SHP77 (cell line): ENCODE data around the gene SUSD4.

Experiments used
- DNase-seq, 2 experiments: peaks; one replicate each; lab custom pipeline; 2025; lab: John Stamatoyannopoulos, UW

SUSD4 gene

GRCh38 chr1:223211323-223211985 is 152.5 kb downstream of the SUSD4 start:
- no peak for DNase-seq

DNA sequence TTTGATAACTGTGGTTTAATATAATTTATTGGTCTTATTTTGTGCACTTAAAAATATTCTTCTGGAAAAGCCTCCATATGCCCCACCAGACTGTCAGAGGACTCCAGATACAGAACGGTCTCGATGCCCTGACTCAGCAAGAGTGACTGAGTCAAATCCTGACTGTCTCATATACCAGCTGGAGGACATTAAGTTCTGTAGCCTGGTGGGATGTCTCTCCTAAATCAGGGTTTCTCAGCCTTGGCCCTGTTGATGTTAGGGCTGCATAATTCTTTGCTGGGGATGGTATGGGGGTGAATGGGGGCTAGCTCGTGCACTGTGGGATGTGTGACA is 153.2 kb downstream of the SUSD4 start:
- DNase-seq = no peak

DNA sequence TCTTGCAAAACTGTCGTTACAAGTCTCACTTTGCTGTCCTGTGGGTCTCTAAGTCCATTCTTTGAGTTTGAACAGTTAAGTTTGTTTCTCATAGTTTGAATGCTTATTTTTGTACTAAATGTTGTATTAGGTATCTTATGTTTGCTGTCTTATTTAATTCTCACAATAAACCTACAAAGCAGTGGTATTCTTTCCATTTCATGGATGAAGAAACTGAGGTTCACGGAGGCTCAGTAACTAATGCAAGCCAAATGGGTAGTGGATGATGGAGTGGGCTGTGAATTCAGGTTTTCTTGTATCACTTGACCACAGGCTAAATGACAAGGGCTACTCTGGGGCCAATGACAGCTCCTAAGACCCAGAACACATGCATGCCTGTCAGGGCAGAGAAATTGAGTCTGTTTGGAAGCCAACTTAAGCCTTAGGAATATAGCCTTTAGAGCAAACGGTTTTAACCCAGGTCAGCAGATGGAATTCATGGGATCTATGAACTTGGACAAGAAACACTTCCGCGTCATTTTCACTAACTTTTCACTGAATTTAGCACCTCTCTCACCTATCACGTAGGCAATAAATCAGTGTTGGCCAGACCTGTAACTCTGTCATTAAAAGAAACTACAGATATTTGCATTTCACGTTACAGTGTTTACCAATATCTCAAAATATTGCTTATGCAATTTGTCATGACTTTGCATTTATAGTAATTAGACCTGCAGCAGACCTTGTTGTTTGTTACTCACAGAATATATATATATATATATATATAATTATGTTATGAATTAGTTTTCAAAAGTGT is 153.8 kb downstream of the SUSD4 start:
- DNase-seq = no peak

GRCh38 chr1:223209293-223209898 is 154.6 kb downstream of the SUSD4 start:
- no peak for DNase-seq

GRCh38 chr1:223208164-223209076 is 155.6 kb downstream of the SUSD4 start:
- no peak for DNase-seq

- DNase-seq = no peak
Observed at GRCh38 chr1:223207293-223208066, 156.5 kb downstream of the SUSD4 start.

- no peak for DNase-seq
Observed at GRCh38 chr1:223204424-223204823, 159.6 kb downstream of the SUSD4 start.

DNA sequence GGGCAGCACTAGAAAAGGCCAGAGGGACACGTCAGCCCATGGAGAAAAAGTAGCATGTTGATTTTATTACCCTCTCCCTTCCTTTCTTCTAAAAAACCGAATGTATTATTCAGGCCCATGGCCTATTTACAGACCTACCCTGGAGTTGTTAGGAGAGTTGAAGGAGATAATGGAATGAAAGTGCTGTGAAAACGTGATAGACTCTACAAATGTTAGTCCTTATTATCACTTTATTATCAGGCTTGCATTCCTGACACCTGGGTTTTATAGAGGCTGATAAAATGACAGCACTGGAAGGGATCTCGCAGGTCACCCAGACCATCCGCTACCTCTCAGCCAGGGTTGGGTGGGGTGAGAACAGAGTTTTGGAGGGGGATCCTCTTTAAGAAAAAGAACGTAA is 160.3 kb downstream of the SUSD4 start:
- DNase-seq = no peak

GRCh38 chr1:223203034-223203408 is 161.0 kb downstream of the SUSD4 start:
- DNase-seq = peak in 1 of 2 experiments; percentile 34

GRCh38 chr1:223202376-223203033 is 161.5 kb downstream of the SUSD4 start:
- DNase-seq = no peak

DNA sequence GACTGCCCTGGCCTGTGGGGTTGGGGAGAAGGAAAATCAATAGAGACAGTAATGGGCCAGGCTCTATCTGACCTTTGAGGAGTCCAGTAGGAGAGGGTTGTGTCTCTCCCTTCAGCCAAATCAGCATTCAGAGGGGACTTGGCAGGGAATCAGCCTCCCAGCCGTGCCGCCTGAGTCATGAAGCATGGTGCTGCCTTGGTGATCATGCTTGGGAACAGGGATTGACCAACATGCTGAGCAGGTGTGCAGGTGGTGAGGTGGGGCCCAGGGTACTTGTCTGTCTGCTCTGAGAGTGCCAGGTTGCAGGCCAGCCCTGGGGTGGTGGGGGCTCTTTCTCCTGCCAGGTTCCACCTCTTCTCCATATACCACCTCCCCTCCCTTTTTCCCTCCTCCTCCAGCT is 162.0 kb downstream of the SUSD4 start:
- DNase-seq = no peak

- no peak for DNase-seq
Observed at GRCh38 chr1:223200903-223201302, 163.1 kb downstream of the SUSD4 start.

GRCh38 chr1:223199094-223199647 is 164.8 kb downstream of the SUSD4 start:
- DNase-seq = no peak

GRCh38 chr1:223198628-223198965 is 165.4 kb downstream of the SUSD4 start:
- DNase-seq = no peak

- no peak for DNase-seq
Observed at GRCh38 chr1:223197923-223198627, 165.9 kb downstream of the SUSD4 start.

- no peak for DNase-seq
Observed at GRCh38 chr1:223189903-223190724, 173.9 kb downstream of the SUSD4 start.

DNA sequence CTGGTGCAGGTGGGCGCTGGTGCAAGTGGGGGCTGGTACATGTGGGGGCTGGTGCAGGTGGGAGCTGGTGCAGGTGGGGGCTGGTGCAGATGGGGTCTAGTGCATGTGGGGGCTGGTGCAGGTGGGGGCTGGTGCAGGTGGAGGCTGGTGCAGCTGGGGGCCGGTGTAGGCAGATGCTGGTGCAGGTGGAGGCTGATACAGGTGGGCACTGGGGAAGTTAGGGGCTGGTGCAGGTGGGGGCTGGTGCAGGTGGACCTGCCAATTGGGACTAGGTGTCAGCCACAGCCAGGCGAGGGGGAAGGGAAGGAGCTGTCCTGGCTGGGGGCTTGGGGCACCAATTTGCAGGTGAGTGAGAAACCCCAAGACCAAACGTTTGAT is 174.5 kb downstream of the SUSD4 start:
- DNase-seq = no peak

GRCh38 chr1:223188618-223189356 is 175.2 kb downstream of the SUSD4 start:
- no peak for DNase-seq

GRCh38 chr1:223186800-223187199 is 177.2 kb downstream of the SUSD4 start:
- no peak for DNase-seq
